Measurements from ENCODE around the gene PNLIPRP1. TPM values are rescaled to one million over a fixed set of nuclear protein-coding genes. Genes with fewer than 3 reads are reported as not detected.

Gene PNLIPRP1
- total and polyA plus RNA-seq, 10 of the 15 experiments (the other 5 are each of a cell fraction or from before 2014, with no cell fraction given) = 0.74 TPM; not detected in 9

GRCh38 chr10:116636976-116637375 lies 46.2 kb downstream of the PNLIPRP1 start:
- no peaks in the 10 kb centered on the region for H3K27me3 ChIP-seq (replicated peaks in 1 of 2; ENCODE audit: control insufficient read depth in 2 of 2, insufficient read depth in 2 of 2, low read length in 1 of 2)
- H3K9me3 ChIP-seq (replicated peaks; ENCODE audit: control insufficient read depth, insufficient read depth, low read length) = no peaks in the 10 kb centered on the region
- no peak overlapping the region for H3K27ac ChIP-seq (ENCODE audit: control insufficient read depth, insufficient read depth)
- H3K4me3 ChIP-seq = no peak overlapping the region
- CTCF ChIA-PET = no interaction called here
- intact Hi-C loops (cut with micrococcal nuclease; ENCODE audit: unreplicated experiment) = no loop called here
- H3K79me2 ChIP-seq (ENCODE audit: control insufficient read depth, insufficient read depth, low read length) = no peaks in the 10 kb centered on the region
- RAD21 ChIA-PET (ENCODE audit: unreplicated experiment) = no interaction called here
- no peaks in the 10 kb centered on the region for H4K20me1 ChIP-seq (ENCODE audit: control insufficient read depth, insufficient read depth)
- H3K9ac ChIP-seq (ENCODE audit: control insufficient read depth, insufficient read depth, low read length) = no peak overlapping the region
- no peak for TF ChIP-seq FOXM1 (IDR thresholded peaks at IDR 0.05; ENCODE audit: low read depth, low read length)
- H3K4me2 ChIP-seq (ENCODE audit: control insufficient read depth, insufficient read depth) = no peak overlapping the region
- BruUV-seq (replicated peaks) = no TSS peak
- POLR2A ChIA-PET = no interaction called here
- FAIRE-seq (no peak), ATAC-seq (no peak), DNase-seq (ENCODE audit: low read depth, low spot score) (no peak)
- 2% methylated on average over 2 of the region's 2 CpGs for WGBS (ENCODE audit: insufficient coverage, insufficient replicate concordance, low lambda C conversion rate, missing lambda C conversion rate)
- H3K36me3 ChIP-seq (ENCODE audit: control insufficient read depth in 2 of 2, insufficient read depth in 2 of 2, low read length in 1 of 2) = no peaks in the 10 kb centered on the region
- no peaks in the 10 kb centered on the region for H3K4me1 ChIP-seq (ENCODE audit: control insufficient read depth, insufficient read depth, low read length)
- no peak overlapping the region for H2AFZ ChIP-seq (ENCODE audit: control insufficient read depth, low read depth, low read length)
- in situ Hi-C loops (cut with MboI) = no loop called here
- SMC1A ChIA-PET (ENCODE audit: uncharacterized antibody, unreplicated experiment) = no interaction called here

GRCh38 chr10:116637830-116638229 lies 47.1 kb downstream of the PNLIPRP1 start:
- no peaks in the 10 kb centered on the region for H3K27me3 ChIP-seq (replicated peaks in 1 of 2; ENCODE audit: control insufficient read depth in 2 of 2, insufficient read depth in 2 of 2, low read length in 1 of 2)
- WGBS (ENCODE audit: insufficient coverage, insufficient replicate concordance, low lambda C conversion rate, missing lambda C conversion rate) = 0% methylated on average over 1 of the region's 1 CpG
- CTCF ChIA-PET = no interaction called here
- no TSS peak for BruUV-seq (replicated peaks)
- no peaks in the 10 kb centered on the region for H4K20me1 ChIP-seq (ENCODE audit: control insufficient read depth, insufficient read depth)
- no peaks in the 10 kb centered on the region for H3K4me1 ChIP-seq (ENCODE audit: control insufficient read depth, insufficient read depth, low read length)
- no peaks in the 10 kb centered on the region for H3K36me3 ChIP-seq (ENCODE audit: control insufficient read depth in 2 of 2, insufficient read depth in 2 of 2, low read length in 1 of 2)
- SMC1A ChIA-PET (ENCODE audit: uncharacterized antibody, unreplicated experiment) = interaction anchor here (0.6 kb wide), 1 partner anchor 209 kb away, joined by 3 read pairs; no protein-coding TSS in a partner anchor
- no peak for TF ChIP-seq ZNF622 (IDR thresholded peaks at IDR 0.05)
- TF ChIP-seq RUNX3 (IDR thresholded peaks at IDR 0.05; ENCODE audit: low read length) = peak; percentile 23; the same call in 1 of the 2 replicates
- POLR2A ChIA-PET = no interaction called here
- intact Hi-C loops (cut with micrococcal nuclease; ENCODE audit: unreplicated experiment) = no loop called here
- no peaks in the 10 kb centered on the region for H3K79me2 ChIP-seq (ENCODE audit: control insufficient read depth, insufficient read depth, low read length)
- no peak for DNase-seq (ENCODE audit: low read depth, low spot score)
- no peak overlapping the region for H3K4me3 ChIP-seq
- ATAC-seq = no peak; the same call in 2 of the 3 replicates
- in situ Hi-C loops (cut with MboI) = no loop called here
- RAD21 ChIA-PET (ENCODE audit: unreplicated experiment) = no interaction called here
- H3K27ac ChIP-seq (ENCODE audit: control insufficient read depth, insufficient read depth) = no peak overlapping the region
- no peak overlapping the region for H2AFZ ChIP-seq (ENCODE audit: control insufficient read depth, low read depth, low read length)
- H3K4me2 ChIP-seq (ENCODE audit: control insufficient read depth, insufficient read depth) = no peak overlapping the region
- no peaks in the 10 kb centered on the region for H3K9me3 ChIP-seq (replicated peaks; ENCODE audit: control insufficient read depth, insufficient read depth, low read length)
- no peak for FAIRE-seq
- H3K9ac ChIP-seq (ENCODE audit: control insufficient read depth, insufficient read depth, low read length) = no peak overlapping the region
